Measurements from ENCODE around the gene ST8SIA5.

The ST8SIA5 gene

GRCh38 chr18:46663539-46663938 is 93.3 kb downstream of the ST8SIA5 start:
- DNase-seq = no peak

- DNase-seq = peak; percentile 2
Observed at GRCh38 chr18:46660957-46661749, 95.7 kb downstream of the ST8SIA5 start.

GRCh38 chr18:46659484-46659883 is 97.4 kb downstream of the ST8SIA5 start:
- no peak for DNase-seq

- no peak for DNase-seq
Observed at GRCh38 chr18:46657115-46657955, 99.5 kb downstream of the ST8SIA5 start, which contains the start of gene LOXHD1. TSS of gene LOXHD1 (minus strand) at chr18:46657220. CDS start at chr18:46657033, 187 bp downstream.

- DNase-seq = no peak
Observed at GRCh38 chr18:46656326-46657114, 100.3 kb downstream of the ST8SIA5 start.

GRCh38 chr18:46652372-46652771 is 104.5 kb downstream of the ST8SIA5 start:
- DNase-seq = no peak

- no peak for DNase-seq
Observed at GRCh38 chr18:46650681-46651080, 106.2 kb downstream of the ST8SIA5 start.

- no peak for DNase-seq
Observed at GRCh38 chr18:46649071-46649862, 107.6 kb downstream of the ST8SIA5 start.

GRCh38 chr18:46646468-46646867 is 110.4 kb downstream of the ST8SIA5 start:
- no peak for DNase-seq

- DNase-seq = no peak
Observed at GRCh38 chr18:46642561-46642960, 114.3 kb downstream of the ST8SIA5 start.

- no peak for DNase-seq
Observed at GRCh38 chr18:46641917-46642316, 114.9 kb downstream of the ST8SIA5 start.

- DNase-seq = no peak
Observed at GRCh38 chr18:46639386-46639785, 117.5 kb downstream of the ST8SIA5 start.

GRCh38 chr18:46636040-46636630 is 120.7 kb downstream of the ST8SIA5 start:
- no peak for DNase-seq

- no peak for DNase-seq
Observed at GRCh38 chr18:46632401-46633071, 124.3 kb downstream of the ST8SIA5 start.

- no peak for DNase-seq
Observed at GRCh38 chr18:46630991-46631390, 125.9 kb downstream of the ST8SIA5 start.

GRCh38 chr18:46630160-46630559 is 126.7 kb downstream of the ST8SIA5 start:
- DNase-seq = no peak

- DNase-seq = no peak
Observed at GRCh38 chr18:46629361-46629760, 127.5 kb downstream of the ST8SIA5 start.

GRCh38 chr18:46628206-46628605 is 128.6 kb downstream of the ST8SIA5 start:
- DNase-seq = no peak

GRCh38 chr18:46627136-46627535 is 129.7 kb downstream of the ST8SIA5 start:
- no peak for DNase-seq

GRCh38 chr18:46625069-46625468 is 131.8 kb downstream of the ST8SIA5 start:
- DNase-seq = no peak

- DNase-seq = no peak
Observed at GRCh38 chr18:46624127-46624526, 132.7 kb downstream of the ST8SIA5 start.
